Stimulated activated CD4-positive, alpha-beta T cell treated with anti-CD3 and anti-CD28 coated beads, Interleukin-15, amount 100 ng/mL, for 48 hours (primary cell): ENCODE measurements around the gene ADD1.
"Not testable (repeated sequence)": the region's sequence is repeated elsewhere in the genome, so short reads cannot be mapped to it uniquely, and the experiment has no call there.

ENCODE experiments used
- DNase-seq, 2 donors: peaks; one replicate each; pipeline ENCODE4 v3.0.0-alpha.2; 2020; ENCODE audit warnings: low read depth in 2 of 2

Gene ADD1

DNA sequence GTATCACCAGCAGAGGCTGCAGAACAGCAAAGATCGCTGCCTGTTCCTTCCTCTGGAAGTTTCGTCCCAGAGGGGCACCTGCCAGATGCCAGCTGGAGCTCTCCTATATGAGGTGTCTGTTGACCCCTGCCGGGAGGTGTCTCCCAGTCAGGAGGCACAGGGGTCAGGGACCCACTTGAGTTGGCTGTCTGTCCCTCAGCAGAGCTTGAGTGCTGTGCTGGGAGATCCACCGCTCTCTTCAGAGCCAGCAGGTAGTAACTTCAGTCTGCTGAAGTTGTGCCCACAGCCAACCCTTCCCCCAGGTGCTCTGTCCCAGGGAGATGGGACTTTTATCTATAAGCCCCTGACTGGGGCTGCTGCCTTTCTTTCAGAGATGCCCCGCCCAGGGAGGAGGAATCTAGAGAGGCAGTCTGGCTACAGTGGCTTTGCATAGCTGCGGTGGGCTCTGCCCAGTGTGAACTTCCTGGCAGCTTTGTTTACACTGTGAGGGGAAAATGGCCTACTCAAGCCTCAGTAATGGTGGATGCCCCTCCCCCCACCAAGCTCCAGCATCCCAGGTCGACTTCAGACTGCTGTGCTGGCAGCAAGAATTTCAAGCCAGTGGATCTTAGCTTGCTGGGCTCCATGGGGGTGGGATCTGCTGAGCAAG lies 78.9 kb downstream of the ADD1 start:
- DNase-seq: not testable (repeated sequence)

GRCh38 chr4:2923141-2923551 lies 79.5 kb downstream of the ADD1 start:
- no peak for DNase-seq

DNA sequence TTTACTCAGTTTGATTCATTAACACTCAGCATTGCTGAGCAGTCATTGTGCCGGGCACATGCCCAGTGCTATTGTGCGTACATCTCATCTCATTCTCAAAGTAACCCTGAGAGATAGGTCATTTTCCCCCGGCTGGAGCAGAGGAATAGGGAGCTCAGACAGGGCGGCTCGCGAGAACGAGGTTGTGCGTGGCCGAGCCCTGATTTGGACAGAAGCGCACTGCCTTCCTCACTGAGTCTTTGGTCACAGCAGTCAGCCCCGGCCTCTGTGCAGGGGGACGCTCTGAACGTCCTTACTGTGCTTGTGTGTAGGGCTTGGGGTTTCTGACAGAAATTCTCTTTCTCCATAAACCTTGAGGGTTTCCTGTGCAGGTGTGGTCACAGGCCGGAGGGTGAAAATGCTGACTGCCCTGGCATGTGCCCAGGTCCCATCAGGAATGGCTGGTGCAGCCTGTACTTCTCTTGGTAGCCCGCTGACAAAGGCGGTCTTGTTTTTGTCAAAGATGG lies 80.1 kb downstream of the ADD1 start:
- no peak for DNase-seq

DNA sequence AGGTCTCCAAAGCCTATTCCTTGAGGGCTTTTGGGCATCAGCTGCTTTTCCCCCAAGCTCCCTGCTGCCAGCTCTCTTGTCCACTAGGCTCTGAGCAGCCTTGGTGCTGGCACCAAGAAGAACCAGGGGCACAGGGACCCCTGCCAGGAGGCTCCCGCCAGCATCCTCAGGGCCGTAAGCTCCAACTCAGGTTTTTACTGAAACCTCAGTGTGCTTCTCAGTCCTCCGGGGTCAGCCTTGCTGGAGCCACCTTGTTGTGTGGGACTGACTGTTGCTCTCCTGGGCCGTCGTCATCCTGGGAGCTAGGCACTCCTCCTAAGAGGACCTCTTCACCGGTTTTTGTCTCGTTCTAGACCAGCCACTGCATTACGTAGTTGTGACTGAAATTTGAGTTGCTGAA lies 80.6 kb downstream of the ADD1 start:
- DNase-seq: no peak

- no peak for DNase-seq
Observed at GRCh38 chr4:2924765-2925301, 81.2 kb downstream of the ADD1 start.

- DNase-seq: no peak
Observed at GRCh38 chr4:2925496-2925895, 81.9 kb downstream of the ADD1 start.

DNA sequence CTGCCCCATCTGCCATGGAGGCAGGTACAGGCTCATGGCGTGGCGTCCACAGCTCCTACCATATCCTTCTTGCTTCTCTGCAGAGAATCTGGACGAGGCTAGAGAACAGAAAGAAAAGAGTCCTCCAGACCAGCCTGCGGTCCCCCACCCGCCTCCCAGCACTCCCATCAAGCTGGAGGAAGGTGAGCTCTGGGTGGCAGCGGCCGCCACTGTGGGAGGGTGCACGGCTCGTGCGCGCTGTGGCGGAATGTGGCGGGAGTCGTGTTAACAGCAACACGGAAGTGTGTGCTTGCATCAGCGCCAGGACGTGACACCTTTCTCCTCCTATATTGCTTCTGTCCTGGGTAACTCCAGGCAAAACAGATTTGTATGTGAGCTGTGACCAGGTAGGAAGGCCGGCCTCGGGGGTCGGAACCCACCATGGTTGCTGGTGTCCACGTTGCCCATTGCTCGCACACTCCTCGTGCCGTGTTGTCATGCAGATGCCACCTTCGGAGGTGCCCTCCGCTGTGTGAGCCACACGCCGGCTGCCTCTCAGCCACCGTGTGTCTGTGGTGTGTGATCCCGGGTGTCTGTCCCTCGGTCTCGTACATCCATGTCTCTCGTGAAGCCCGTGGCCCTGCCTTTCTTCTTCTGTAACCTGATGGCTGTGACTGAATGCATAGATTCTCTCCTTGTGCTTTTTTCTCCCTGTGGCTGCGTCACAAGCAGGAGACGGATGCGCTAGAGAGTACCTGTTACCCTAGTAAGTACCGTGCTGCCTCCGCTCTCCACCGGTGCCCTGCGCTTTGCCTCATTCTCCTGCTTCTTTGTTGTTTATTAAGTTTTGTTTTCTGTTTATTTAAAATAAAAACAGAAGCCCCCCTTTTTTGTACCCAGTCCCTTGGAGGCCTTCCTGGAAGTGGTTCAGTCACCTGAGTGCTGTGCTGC lies 82.6 kb downstream of the ADD1 start:
- no peak for DNase-seq

DNA sequence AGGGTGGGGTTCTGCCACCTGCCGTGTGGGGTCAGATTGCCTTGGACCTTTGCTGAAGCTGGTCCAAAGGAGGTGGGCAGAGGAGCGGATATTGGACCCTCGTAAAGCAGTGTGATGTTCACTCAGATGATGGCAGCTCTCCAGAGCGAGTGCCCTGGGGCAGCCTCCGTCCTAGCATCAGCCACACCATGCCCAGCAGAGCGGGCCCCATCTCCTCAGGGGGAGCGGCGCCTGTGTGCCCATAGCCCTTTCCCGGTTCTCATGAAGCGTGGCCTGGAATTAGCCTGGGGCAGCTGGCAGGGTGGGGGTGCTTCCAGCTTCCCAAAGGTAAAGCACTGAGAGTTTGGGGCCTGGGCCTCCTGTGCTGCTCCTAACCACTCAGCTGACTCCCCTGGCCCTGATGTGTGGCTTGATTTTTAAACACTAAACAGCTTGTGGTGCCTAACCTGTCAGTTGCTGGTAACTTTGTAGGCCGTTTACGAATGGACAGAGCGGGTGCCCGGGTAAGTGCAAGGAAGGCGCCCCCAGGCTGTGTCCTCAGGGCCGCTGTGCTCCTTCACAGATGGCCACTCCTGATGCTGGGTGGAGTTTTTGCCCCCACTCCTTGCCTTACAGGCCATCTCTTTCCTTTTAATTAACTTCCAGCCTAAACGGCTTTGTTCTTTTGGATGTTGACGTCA lies 83.5 kb downstream of the ADD1 start:
- DNase-seq: no peak

DNA sequence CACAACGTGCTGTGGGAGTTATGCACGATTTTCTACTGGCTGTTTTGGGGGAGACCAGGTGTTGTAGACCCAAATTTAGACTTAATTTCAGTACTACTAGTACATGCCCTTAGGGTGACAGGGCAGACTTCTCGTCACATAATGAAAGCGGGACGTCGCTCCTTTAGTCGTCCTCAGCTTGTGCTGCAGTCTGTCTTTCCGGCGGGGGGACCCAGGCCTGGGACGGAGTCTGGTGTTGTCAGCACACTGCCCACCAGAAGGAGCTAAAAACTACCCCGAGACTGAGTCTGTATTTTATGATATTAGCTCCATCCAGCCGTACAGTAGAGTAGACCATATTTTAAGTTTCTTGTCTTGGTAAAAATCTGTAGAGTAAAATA lies 84.0 kb downstream of the ADD1 start:
- DNase-seq: no peak

- DNase-seq: no peak
Observed at GRCh38 chr4:2928242-2929176, 84.9 kb downstream of the ADD1 start.

GRCh38 chr4:2929469-2929868 lies 85.8 kb downstream of the ADD1 start:
- DNase-seq: no peak

- no peak for DNase-seq
Observed at GRCh38 chr4:2930135-2930757, 86.6 kb downstream of the ADD1 start.

- DNase-seq: no peak
Observed at GRCh38 chr4:2930758-2931511, 87.3 kb downstream of the ADD1 start.

DNA sequence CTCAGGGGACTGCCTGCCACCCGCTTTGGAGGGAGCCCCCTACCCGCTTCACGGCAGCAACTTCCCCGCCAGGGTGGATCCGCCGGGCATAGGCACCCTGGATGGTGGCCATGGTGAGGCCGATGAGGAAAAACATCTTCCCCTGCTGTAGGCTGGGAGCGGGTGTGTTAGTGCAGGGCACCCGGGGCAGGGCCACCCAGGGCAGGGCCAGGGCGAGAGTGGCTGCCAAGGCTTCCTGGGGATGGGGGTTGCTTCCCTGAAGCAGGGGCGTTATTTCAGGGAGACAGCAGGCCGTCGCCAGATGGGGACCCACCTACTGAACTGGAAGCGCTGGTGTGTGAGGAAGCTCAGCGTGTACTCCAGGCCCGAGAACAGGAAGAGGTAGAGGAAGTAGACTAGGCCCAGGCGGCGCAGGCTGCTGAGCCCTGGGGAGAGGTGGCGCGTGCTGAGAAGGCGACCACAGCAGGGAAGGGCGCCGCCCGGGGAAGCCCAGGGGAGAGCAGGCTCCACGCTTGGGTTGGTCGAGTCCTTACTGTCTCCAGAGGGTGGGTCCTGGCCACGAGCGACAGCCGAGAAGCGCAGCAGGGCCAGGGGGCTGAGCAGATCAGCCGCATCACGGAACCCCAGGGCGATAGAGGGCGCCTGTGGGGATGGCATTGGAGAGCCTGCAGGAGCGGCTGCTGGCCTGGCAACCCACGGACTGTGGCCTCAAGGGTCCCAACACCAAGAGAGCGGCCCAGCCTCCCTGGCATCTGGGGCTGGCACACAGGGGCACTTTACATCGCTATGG lies 88.1 kb downstream of the ADD1 start:
- no peak for DNase-seq

DNA sequence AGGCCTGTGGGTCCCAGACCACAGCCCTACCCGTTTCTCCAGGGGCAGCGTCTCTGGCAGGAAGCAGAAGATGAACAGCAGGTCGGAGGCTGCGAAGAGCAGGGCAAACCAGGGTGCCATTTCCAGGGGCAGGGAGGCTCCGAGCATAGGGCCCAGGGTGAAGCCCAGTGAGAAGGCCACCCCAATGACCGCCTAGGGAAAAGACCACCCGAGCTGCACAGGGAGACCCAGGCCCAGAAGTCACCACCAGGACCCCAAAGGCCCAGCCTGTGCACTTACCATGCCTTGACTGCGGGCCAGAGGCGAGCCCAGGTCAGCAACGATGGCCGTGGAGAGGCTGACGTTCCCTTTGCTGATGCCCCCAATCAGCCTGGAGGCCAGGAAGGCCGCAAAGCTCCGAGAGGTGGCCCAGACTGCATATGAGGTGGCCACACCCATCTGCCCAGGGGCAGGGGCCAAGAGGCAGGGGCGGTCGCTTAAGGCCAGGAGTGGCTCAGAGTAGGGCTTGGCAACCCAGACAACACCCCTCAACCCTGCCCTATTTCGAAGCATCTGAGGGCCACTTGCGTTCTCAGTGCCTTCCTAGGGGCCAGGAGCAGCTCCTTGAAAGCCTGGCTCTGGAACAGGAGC lies 88.8 kb downstream of the ADD1 start:
- no peak for DNase-seq

DNA sequence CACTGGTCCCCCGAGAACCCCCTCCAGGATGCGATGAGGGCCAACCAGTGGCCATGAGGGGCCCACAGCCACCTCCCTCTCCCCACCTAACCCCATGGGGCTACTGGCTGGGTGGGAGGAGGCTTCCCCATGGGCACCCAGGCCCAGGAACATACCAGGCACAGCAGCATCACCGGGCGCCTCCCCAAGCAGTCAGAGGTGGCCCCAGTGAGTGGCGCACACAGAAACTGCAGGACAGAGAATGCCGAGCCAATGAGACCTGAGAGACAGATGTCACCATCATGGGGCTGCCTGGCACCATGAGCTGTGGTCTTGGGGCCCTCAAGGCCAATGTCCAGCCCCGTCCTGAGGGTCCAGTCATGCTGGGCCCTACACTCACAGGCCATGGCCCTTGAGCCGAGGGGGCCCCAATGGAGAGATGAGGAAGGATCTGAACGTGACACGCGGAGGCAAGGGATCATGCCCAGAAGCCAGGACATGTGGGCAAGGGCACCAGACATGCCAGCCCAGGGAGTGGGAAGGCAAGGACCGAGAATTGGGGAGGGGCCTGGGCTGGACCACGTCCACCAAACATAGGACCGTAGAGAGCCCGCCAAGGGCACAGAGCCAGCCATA lies 89.4 kb downstream of the ADD1 start:
- no peak for DNase-seq

DNA sequence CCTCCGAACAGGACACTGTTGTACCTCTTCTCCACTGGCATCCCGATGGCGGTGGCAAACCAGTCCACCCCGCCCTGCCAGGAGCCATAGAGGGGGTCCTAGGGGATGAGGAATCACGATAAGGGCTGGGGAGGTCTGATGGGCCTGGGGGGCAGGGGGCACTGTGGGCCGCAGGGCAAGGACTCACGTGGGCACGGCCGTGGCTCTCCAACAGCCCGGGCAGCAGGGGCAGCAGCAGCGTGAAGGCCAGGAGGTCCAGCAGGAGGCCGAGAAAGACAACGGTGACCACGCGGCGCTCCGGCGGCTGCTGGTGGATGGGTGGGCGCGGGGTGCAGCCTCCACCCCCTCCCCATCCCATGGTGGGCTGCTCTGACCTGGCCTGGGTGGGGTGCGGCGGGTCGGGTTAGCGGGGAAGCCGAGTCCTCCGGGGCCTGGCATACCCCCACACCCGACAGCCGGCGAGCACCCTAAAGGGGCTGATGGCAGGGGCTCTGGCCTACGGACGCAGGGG lies 90.0 kb downstream of the ADD1 start:
- DNase-seq: no peak
